B cell (primary cell): ENCODE results near the gene IL20RA. TPM values are rescaled to one million over a fixed set of nuclear protein-coding genes. Genes with fewer than 3 reads are reported as not detected.

Experiments
- ATAC-seq: fragments of 200-7000 bp; cut with Tn5 transposase; one replicate; pipeline ENCODE4 v1.10.0; 2021; ENCODE audit warnings: low read depth, mild to moderate bottlenecking, moderate number of reproducible peaks, moderate library complexity
- CTCF ChIA-PET: fragments of 350-600 bp; sonication (Branson Sonifier 250); formaldehyde crosslinking; loops from one replicate; lab custom pipeline; 2021; ENCODE audit warnings: antibody characterized with exemption, inconsistent platforms; lab: Charles Lee
- POLR2A ChIA-PET: fragments of 350-600 bp; sonication (Branson Sonifier 250); formaldehyde crosslinking; loops from one replicate; lab custom pipeline; 2021; ENCODE audit warnings: antibody characterized with exemption; lab: Charles Lee
- DNase-seq: peaks from one replicate; pipeline ENCODE4 v3.0.0; 2013
- H2AFZ ChIP-seq: 2 replicates; pipeline ENCODE4 v1.6.1; 2012; ENCODE audit warnings: mild to moderate bottlenecking, low read depth, low read length; ENCODE audit not compliant: insufficient read depth, poor library complexity, severe bottlenecking
- H3K27ac ChIP-seq, 2 donors: 1 replicate in 1 of 2; 2 replicates in 1 of 2; pipeline ENCODE4 v1.5.1; 2012 to 2013; ENCODE audit warnings: low read length in 2 of 2, mild to moderate bottlenecking in 2 of 2, moderate library complexity in 1 of 2
- H3K27me3 ChIP-seq, 4 experiments: fragments of 200-600 bp in 1 of 4; sonication (generic) in 1 of 4; replicated peaks in 1 of 4; 1 replicate in 2 of 4; 2 replicates in 2 of 4; pipeline versions ENCODE4 v1.6.1 to v1.7.0; 2013 to 2016; ENCODE audit warnings: low read length in 3 of 4, mild to moderate bottlenecking in 2 of 4, mixed read lengths in 1 of 4, moderate library complexity in 1 of 4; ENCODE audit not compliant: insufficient read depth in 4 of 4, control insufficient read depth in 3 of 4; ENCODE audit errors: control extremely low read depth in 1 of 4
- H3K36me3 ChIP-seq, 2 experiments: replicated peaks in 1 of 2; 1 replicate in 1 of 2; 2 replicates in 1 of 2; pipeline versions ENCODE4 v1.6.1 to v1.7.1; 2013; ENCODE audit warnings: low read length in 1 of 2; ENCODE audit not compliant: insufficient read depth in 2 of 2, control insufficient read depth in 1 of 2; ENCODE audit errors: control extremely low read depth in 1 of 2, extremely low read depth in 1 of 2
- H3K4me1 ChIP-seq, 2 donors: fragments of 200-600 bp in 1 of 2; sonication (generic) in 1 of 2; 1 replicate in 1 of 2; 2 replicates in 1 of 2; pipeline versions ENCODE4 v1.5.1 to v1.6.1; 2013 to 2017; ENCODE audit warnings: low read length in 2 of 2; ENCODE audit not compliant: control insufficient read depth in 2 of 2, insufficient read depth in 2 of 2
- H3K4me2 ChIP-seq: replicated peaks from 2 replicates; pipeline ENCODE3; 2012; ENCODE audit warnings: mild to moderate bottlenecking, low read depth, low read length; ENCODE audit not compliant: poor library complexity, severe bottlenecking
- H3K4me3 ChIP-seq, 5 experiments: fragments of 200-600 bp in 1 of 5; sonication (generic) in 1 of 5; 1 replicate in 3 of 5; 2 replicates in 2 of 5; pipeline versions ENCODE4 v1.5.1 to v1.7.0; 2011 to 2016; ENCODE audit warnings: low read length in 4 of 5, mild to moderate bottlenecking in 4 of 5, low read depth in 2 of 5, control low read depth in 1 of 5, moderate library complexity in 1 of 5; ENCODE audit not compliant: insufficient read depth in 1 of 5; ENCODE audit errors: control extremely low read depth in 1 of 5, extremely low read depth in 1 of 5
- H3K79me2 ChIP-seq: fragments of 200-600 bp; sonication (generic); one replicate; pipeline ENCODE4 v1.6.0; 2016; ENCODE audit warnings: low read length; ENCODE audit not compliant: control insufficient read depth, insufficient read depth
- H3K9ac ChIP-seq: fragments of 200-600 bp; sonication (generic); 2 replicates; pipeline ENCODE4 v1.6.1; 2017; ENCODE audit warnings: mild to moderate bottlenecking, low read length, moderate library complexity
- H3K9me3 ChIP-seq, 3 donors: one replicate each; pipeline versions ENCODE4 v1.6.1 to v1.7.1; 2013; ENCODE audit warnings: low read length in 2 of 3; ENCODE audit not compliant: control insufficient read depth in 2 of 3, insufficient read depth in 1 of 3; ENCODE audit errors: control extremely low read depth in 1 of 3
- H4K20me1 ChIP-seq: 2 replicates; pipeline ENCODE4 v1.6.0; 2012; ENCODE audit warnings: mild to moderate bottlenecking, low read length; ENCODE audit not compliant: insufficient read depth, control insufficient read depth, poor library complexity, severe bottlenecking
- H3K27ac Mint-ChIP-seq: one replicate; pipeline ENCODE4 v1.8.0; 2021; ENCODE audit warnings: mixed read lengths
- H3K27me3 Mint-ChIP-seq: one replicate; pipeline ENCODE4 v1.8.0; 2021; ENCODE audit warnings: mixed read lengths
- H3K4me1 Mint-ChIP-seq: one replicate; pipeline ENCODE4 v1.8.0; 2021; ENCODE audit warnings: mixed read lengths
- H3K4me3 Mint-ChIP-seq: one replicate; pipeline ENCODE4 v1.8.0; 2021; ENCODE audit warnings: mixed read lengths
- H3K9me3 Mint-ChIP-seq: one replicate; pipeline ENCODE4 v1.8.0; 2022; ENCODE audit warnings: mixed read lengths; ENCODE audit not compliant: insufficient read depth
- CTCF ChIP-seq: fragments of 200-600 bp; IDR thresholded peaks from one replicate; pipeline ENCODE4 v1.8.0; 2022; ENCODE audit warnings: antibody characterized with exemption, mild to moderate bottlenecking
- EZH2 ChIP-seq: IDR thresholded peaks from 2 replicates; pipeline ENCODE4 v1.6.1; 2012; ENCODE audit warnings: borderline replicate concordance, low read depth, mild to moderate bottlenecking, moderate library complexity, low read length; ENCODE audit not compliant: insufficient read depth, poor library complexity, severe bottlenecking
- WGBS: methylation state at CpG from one replicate; pipeline ENCODE4 v1.1.5; 2013; ENCODE audit warnings: missing lambda C conversion rate; ENCODE audit not compliant: insufficient coverage; 5-methylcytosine and 5-hydroxymethylcytosine counted together
- intact Hi-C: fragments of 100-400 bp; cut with micrococcal nuclease; formaldehyde crosslinking; loops from one replicate; pipeline ENCODE4 v1.10.0; 2022
- polyA plus RNA-seq: library from polyadenylated mRNA; depleted of rRNA; stranded (reverse); fragments of >200 nt; gene quantifications from 2 replicates; pipeline ENCODE4 v1.2.3, GENCODE V29; 2012
- total RNA-seq, 2 donors: library from RNA; stranded (reverse); fragments of 120-200 nt in 1 of 2; gene quantifications; 1 replicate in 1 of 2; 2 replicates in 1 of 2; pipeline versions ENCODE4 v1.2.3 to v1.2.4, GENCODE V29; 2013 to 2022

Gene IL20RA
- total and polyA plus RNA-seq, 2 donors (not counting 1 experiment from before 2014, with no cell fraction given) = not detected

- Histone ChIP-seq H3K4me1 (no peaks in the 10 kb centered on the region), H3K9ac (no peak overlapping the region), H2AFZ (no peak overlapping the region), H3K4me2 (no peak overlapping the region), H3K27me3 (peaks cover 0 to 15% (median 6%) of the 10 kb centered on the region in 4 experiments), H3K9me3 (peaks cover 0 to 5% (median 0%) of the 10 kb centered on the region in 3 donors), H4K20me1 (no peaks in the 10 kb centered on the region), H3K36me3 (no peaks in the 10 kb centered on the region), H3K27ac (no peak overlapping the region), H3K79me2 (no peaks in the 10 kb centered on the region), H3K4me3 (no peak overlapping the region)
- TF ChIP-seq CTCF (no peak), EZH2 (no peak)
- ChIA-PET CTCF (no interaction called here), POLR2A (no interaction called here)
- ATAC-seq (no peak), DNase-seq (no peak)
- H3K27ac Mint-ChIP-seq = no peak overlapping the region
- intact Hi-C loops = no loop called here
- H3K4me3 Mint-ChIP-seq = no peak overlapping the region
- H3K27me3 Mint-ChIP-seq = peaks cover 41% of the 10 kb centered on the region
- no peaks in the 10 kb centered on the region for H3K4me1 Mint-ChIP-seq
- H3K9me3 Mint-ChIP-seq = no peaks in the 10 kb centered on the region
- 83% methylated on average over 1 of the region's 3 CpGs for WGBS
Observed at GRCh38 chr6:137024237-137024990, 20.4 kb downstream of the IL20RA start.

GRCh38 chr6:137020776-137021175 lies 24.0 kb downstream of the IL20RA start:
- ChIA-PET CTCF (no interaction called here), POLR2A (no interaction called here)
- Mint-ChIP-seq H3K4me1 (no peaks in the 10 kb centered on the region), H3K9me3 (no peaks in the 10 kb centered on the region), H3K27me3 (peaks cover 53% of the 10 kb centered on the region), H3K4me3 (no peak overlapping the region), H3K27ac (no peak overlapping the region)
- no peak for DNase-seq
- Histone ChIP-seq H3K9ac (no peak overlapping the region), H4K20me1 (no peaks in the 10 kb centered on the region), H3K27ac (no peak overlapping the region), H3K79me2 (no peaks in the 10 kb centered on the region), H3K27me3 (peaks cover 0 to 12% (median 5%) of the 10 kb centered on the region in 4 experiments), H2AFZ (no peak overlapping the region), H3K4me2 (no peak overlapping the region), H3K4me3 (no peak overlapping the region), H3K9me3 (peaks cover 0 to 5% (median 0%) of the 10 kb centered on the region in 3 donors), H3K36me3 (no peaks in the 10 kb centered on the region), H3K4me1 (no peaks in the 10 kb centered on the region)
- WGBS = 90% methylated on average over 2 of the region's 4 CpGs
- TF ChIP-seq EZH2 (no peak), CTCF (no peak)
- ATAC-seq = no peak
- intact Hi-C loops = no loop called here
